Measurements from ENCODE around the gene SLC30A7. TPM values are rescaled to one million over a fixed set of nuclear protein-coding genes. Genes with fewer than 3 reads are reported as not detected.

Gene SLC30A7
- total and polyA plus RNA-seq, 2 of the 13 experiments (the other 11 are each of a cell fraction or from before 2014, with no cell fraction given): 8.3 to 40.8 TPM

- TF ChIP-seq, protein P1, sequence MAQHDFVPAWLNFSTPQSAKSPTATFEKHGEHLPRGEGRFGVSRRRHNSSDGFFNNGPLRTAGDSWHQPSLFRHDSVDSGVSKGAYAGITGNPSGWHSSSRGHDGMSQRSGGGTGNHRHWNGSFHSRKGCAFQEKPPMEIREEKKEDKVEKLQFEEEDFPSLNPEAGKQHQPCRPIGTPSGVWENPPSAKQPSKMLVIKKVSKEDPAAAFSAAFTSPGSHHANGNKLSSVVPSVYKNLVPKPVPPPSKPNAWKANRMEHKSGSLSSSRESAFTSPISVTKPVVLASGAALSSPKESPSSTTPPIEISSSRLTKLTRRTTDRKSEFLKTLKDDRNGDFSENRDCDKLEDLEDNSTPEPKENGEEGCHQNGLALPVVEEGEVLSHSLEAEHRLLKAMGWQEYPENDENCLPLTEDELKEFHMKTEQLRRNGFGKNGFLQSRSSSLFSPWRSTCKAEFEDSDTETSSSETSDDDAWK (CRISPR knock-in tag; IDR thresholded peaks at IDR 0.05): no peak
- TF ChIP-seq AKNA (CRISPR knock-in tag; IDR thresholded peaks at IDR 0.05; ENCODE audit: borderline replicate concordance): no peak
- no peak for TF ChIP-seq FOXJ3 (CRISPR knock-in tag; IDR thresholded peaks at IDR 0.05; ENCODE audit: borderline replicate concordance)
- TF ChIP-seq ZNF251 (CRISPR knock-in tag; IDR thresholded peaks at IDR 0.05): no peak
- peak in 1 of 2 experiments; percentile 53; a peak in 1 of 4 replicates for TF ChIP-seq HMGXB4 (CRISPR knock-in tag; IDR thresholded peaks at IDR 0.05; ENCODE audit: borderline replicate concordance in 1 of 2, low read depth in 1 of 2)
- TF ChIP-seq FOXA3 (CRISPR knock-in tag; IDR thresholded peaks at IDR 0.05): no peak
- TF ChIP-seq ZNF441 (CRISPR knock-in tag; IDR thresholded peaks at IDR 0.05; ENCODE audit: borderline replicate concordance): no peak
- TF ChIP-seq, protein P2, sequence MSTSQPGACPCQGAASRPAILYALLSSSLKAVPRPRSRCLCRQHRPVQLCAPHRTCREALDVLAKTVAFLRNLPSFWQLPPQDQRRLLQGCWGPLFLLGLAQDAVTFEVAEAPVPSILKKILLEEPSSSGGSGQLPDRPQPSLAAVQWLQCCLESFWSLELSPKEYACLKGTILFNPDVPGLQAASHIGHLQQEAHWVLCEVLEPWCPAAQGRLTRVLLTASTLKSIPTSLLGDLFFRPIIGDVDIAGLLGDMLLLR (CRISPR knock-in tag; IDR thresholded peaks at IDR 0.05): no peak
- no peak for TF ChIP-seq NRL (CRISPR knock-in tag; IDR thresholded peaks at IDR 0.05; ENCODE audit: borderline replicate concordance)
- no peak for TF ChIP-seq HOXA9 (CRISPR knock-in tag; IDR thresholded peaks at IDR 0.05; ENCODE audit: borderline replicate concordance)
- no peak for TF ChIP-seq ZSCAN5A (CRISPR knock-in tag; IDR thresholded peaks at IDR 0.05; ENCODE audit: borderline replicate concordance)
- TF ChIP-seq SAP130 (CRISPR knock-in tag; IDR thresholded peaks at IDR 0.05; ENCODE audit: low read depth): peak; percentile 92
- no peak for TF ChIP-seq PCBP2 (optimal IDR thresholded peaks at IDR 0.05; ENCODE audit: low read depth, low read length, poor library complexity, severe bottlenecking)
- TF ChIP-seq, protein P3, sequence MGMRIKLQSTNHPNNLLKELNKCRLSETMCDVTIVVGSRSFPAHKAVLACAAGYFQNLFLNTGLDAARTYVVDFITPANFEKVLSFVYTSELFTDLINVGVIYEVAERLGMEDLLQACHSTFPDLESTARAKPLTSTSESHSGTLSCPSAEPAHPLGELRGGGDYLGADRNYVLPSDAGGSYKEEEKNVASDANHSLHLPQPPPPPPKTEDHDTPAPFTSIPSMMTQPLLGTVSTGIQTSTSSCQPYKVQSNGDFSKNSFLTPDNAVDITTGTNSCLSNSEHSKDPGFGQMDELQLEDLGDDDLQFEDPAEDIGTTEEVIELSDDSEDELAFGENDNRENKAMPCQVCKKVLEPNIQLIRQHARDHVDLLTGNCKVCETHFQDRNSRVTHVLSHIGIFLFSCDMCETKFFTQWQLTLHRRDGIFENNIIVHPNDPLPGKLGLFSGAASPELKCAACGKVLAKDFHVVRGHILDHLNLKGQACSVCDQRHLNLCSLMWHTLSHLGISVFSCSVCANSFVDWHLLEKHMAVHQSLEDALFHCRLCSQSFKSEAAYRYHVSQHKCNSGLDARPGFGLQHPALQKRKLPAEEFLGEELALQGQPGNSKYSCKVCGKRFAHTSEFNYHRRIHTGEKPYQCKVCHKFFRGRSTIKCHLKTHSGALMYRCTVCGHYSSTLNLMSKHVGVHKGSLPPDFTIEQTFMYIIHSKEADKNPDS (CRISPR knock-in tag; IDR thresholded peaks at IDR 0.05): no peak
These were observed at the start of gene SLC30A7 (continued) for GRCh38 chr1:100895540-100896480.
